ENCODE data around the gene TNIK. TPM values are rescaled to one million over a fixed set of nuclear protein-coding genes. Genes with fewer than 3 reads are reported as not detected.
"Not testable (repeated sequence)": the region's sequence is repeated elsewhere in the genome, so short reads cannot be mapped to it uniquely, and the experiment has no call there.

Gene TNIK
- polyA plus RNA-seq, 3 donors, result 18.0 to 22.5 (median 18.9) TPM

DNA sequence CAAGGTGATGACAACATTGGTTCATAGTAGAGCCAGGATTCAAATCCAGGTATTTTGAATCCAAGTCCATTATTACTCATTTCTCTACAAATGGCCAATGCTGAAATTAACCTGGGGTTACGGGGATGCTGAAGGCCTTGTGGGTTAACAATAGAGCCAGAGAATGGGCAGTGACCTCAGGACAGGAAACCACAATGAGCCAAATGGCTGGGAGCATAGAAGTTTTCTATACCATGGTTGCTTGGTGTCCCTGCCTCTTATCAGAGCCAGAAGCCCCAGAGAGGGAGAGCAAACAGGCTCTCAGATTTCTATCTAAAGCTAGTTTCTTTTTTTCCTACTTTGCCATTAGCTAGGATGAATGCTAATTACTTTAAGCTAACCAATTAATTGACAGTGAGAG, 82.3 kb downstream of the TNIK start:
- no peak for DNase-seq (ENCODE audit: extremely low read depth in 1 of 11, low read depth in 9 of 11, low spot score in 4 of 11)

- no peak for DNase-seq (ENCODE audit: extremely low read depth in 1 of 11, low read depth in 9 of 11, low spot score in 4 of 11)
Observed at GRCh38 chr3:171376596-171376947, 83.6 kb downstream of the TNIK start.

- no peak for DNase-seq (ENCODE audit: extremely low read depth in 1 of 11, low read depth in 9 of 11, low spot score in 4 of 11)
Observed at GRCh38 chr3:171375666-171376595, 84.3 kb downstream of the TNIK start.

- no peak for DNase-seq (ENCODE audit: extremely low read depth in 1 of 11, low read depth in 9 of 11, low spot score in 4 of 11)
Observed at GRCh38 chr3:171374661-171375285, 85.4 kb downstream of the TNIK start.

DNA sequence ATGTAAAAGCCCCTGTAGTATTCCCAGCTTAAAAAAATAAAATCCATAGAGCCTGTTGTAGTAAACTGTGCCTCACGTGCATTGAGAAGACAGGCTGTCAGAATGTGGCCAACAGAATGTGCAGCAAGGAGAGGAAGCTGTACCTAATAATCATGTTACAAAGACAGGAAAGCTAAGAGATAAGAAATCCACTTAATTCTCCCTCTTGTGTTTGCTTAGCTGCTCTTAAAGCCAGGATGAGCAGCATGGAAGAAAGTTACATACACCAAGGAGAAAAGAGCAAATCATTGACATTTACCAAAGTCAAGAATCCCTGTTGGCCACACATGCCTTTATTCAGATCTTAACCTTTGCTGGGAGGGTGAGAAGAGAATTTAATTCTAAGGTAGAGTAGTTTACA, 85.9 kb downstream of the TNIK start:
- no peak for DNase-seq (ENCODE audit: extremely low read depth in 1 of 11, low read depth in 9 of 11, low spot score in 4 of 11)

GRCh38 chr3:171373711-171374110, 86.5 kb downstream of the TNIK start:
- DNase-seq (ENCODE audit: extremely low read depth in 1 of 11, low read depth in 9 of 11, low spot score in 4 of 11), result no peak

DNA sequence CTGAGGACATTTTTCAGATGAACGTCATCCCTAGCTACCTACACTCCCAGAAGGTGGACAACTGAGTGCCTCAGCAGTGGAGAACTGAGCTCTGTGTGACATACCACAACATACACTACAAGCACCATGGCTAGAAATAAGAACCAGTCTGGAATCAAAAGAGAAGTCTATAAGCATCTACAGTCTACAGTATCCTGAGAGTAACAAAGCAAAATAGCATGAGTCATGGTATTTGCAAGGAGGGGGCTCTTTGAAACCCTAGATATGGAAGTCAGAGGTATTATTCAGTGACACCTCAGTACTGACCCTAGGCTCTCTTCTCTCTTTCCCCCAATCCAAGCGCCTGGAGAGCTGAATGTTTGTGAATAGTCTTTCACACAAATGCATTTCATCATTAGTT, 87.5 kb downstream of the TNIK start:
- DNase-seq (ENCODE audit: extremely low read depth in 1 of 11, low read depth in 9 of 11, low spot score in 4 of 11), result no peak

- no peak for DNase-seq (ENCODE audit: extremely low read depth in 1 of 11, low read depth in 9 of 11, low spot score in 4 of 11)
Observed at GRCh38 chr3:171371354-171371753, 88.9 kb downstream of the TNIK start.

- DNase-seq (ENCODE audit: extremely low read depth in 1 of 11, low read depth in 9 of 11, low spot score in 4 of 11), result no peak
Observed at GRCh38 chr3:171369156-171369555, 91.0 kb downstream of the TNIK start.

DNA sequence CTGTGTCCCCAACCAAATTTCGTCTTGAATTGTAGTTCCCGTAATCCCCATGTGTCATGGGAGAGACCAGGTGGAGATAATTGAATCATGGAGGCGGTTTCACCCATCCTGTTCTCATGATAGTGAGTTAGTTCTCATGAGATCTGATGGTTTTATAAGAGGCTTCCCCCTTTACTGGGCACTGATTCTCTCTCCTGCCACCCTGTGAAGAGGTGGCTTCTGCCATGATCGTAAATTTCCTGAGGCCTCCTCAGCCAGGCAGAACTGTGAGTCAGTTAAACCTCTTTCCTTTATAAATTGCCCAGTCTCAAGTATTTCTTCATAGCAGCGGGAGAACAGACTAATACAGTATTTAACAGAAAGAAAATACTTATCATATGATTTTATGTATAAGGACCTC, 93.5 kb downstream of the TNIK start:
- not testable (repeated sequence) for DNase-seq (ENCODE audit: extremely low read depth in 1 of 11, low read depth in 9 of 11, low spot score in 4 of 11)

DNA sequence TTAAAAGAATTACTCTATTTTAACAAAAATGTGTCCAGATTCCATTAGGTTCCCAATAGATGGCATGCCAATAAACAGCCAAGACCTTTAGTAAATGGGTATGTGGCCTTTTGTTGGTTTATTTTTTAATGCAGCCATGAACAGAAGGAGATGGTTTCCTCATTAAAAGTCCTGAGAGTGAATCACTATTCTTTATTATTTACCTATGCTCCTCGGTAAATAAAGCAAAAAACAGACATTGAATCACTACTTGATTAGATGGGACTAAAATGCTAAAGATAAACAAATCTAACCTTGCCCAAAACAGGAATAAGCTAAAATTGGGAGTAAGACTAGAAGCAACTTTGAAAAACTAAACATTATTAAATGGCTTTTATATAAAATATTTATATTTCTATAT, 94.2 kb downstream of the TNIK start:
- no peak for DNase-seq (ENCODE audit: extremely low read depth in 1 of 11, low read depth in 9 of 11, low spot score in 4 of 11)

GRCh38 chr3:171365489-171365888, 94.7 kb downstream of the TNIK start:
- no peak for DNase-seq (ENCODE audit: extremely low read depth in 1 of 11, low read depth in 9 of 11, low spot score in 4 of 11)

DNA sequence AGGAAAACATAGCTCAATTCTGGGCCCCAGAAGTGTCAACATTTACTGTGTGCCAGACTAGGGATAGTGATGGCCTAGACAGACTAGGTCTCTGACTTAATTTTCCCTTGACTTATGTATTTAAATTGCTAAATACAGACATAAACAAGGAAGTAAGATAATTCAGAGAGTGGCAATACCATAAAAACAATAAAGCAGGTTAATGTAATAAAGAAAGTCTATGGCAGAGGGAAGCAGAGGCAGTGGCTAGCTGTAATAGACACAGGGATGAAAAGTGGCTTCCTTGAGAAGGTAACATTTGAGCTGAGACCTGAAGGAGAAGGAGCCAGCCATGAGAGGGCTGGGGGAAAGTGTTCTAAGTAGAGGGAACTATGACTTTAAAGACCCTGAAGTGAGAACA, 95.7 kb downstream of the TNIK start:
- no peak for DNase-seq (ENCODE audit: extremely low read depth in 1 of 11, low read depth in 9 of 11, low spot score in 4 of 11)

- DNase-seq (ENCODE audit: extremely low read depth in 1 of 11, low read depth in 9 of 11, low spot score in 4 of 11), result no peak
Observed at GRCh38 chr3:171363202-171363601, 97.0 kb downstream of the TNIK start.

- DNase-seq (ENCODE audit: extremely low read depth in 1 of 11, low read depth in 9 of 11, low spot score in 4 of 11), result no peak
Observed at GRCh38 chr3:171362575-171362974, 97.6 kb downstream of the TNIK start.

DNA sequence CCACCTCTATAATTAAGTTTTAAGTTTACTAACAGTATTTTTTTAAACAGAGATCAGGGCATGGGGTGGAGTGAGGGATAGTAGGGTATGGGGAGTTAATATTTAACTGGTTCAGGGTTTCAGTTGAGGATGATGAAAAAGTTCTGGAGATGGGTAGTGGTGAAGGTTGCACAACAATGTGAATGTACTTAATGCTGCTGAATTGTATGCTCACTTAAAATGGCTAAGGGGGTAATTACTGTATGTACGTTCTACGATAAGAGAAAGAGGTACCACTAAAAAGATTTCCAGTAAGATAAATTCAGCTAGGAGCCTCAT, 101.4 kb downstream of the TNIK start:
- no peak for DNase-seq (ENCODE audit: extremely low read depth in 1 of 11, low read depth in 9 of 11, low spot score in 4 of 11)

- no peak for DNase-seq (ENCODE audit: extremely low read depth in 1 of 11, low read depth in 9 of 11, low spot score in 4 of 11)
Observed at GRCh38 chr3:171358181-171358880, 101.9 kb downstream of the TNIK start.

DNA sequence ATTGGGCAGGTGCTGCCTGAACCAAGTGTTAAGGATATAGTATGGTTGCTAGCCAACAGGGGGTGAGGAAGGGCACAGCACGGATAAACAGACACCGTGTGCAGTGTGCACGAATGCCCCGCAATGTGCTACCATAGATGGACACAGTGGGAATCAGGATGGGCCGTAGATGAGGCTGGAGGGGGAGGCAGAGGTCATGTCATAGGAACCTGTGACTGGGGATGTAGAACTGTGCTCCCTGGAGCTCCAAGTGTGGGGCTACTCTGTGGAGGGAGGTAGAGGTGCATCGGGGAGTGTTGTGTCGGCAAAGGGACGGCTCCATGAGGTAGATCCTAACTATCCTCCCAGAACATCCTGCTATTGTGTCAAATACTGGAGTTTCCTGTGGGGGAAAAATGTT, 102.5 kb downstream of the TNIK start:
- no peak for DNase-seq (ENCODE audit: extremely low read depth in 1 of 11, low read depth in 9 of 11, low spot score in 4 of 11)

DNA sequence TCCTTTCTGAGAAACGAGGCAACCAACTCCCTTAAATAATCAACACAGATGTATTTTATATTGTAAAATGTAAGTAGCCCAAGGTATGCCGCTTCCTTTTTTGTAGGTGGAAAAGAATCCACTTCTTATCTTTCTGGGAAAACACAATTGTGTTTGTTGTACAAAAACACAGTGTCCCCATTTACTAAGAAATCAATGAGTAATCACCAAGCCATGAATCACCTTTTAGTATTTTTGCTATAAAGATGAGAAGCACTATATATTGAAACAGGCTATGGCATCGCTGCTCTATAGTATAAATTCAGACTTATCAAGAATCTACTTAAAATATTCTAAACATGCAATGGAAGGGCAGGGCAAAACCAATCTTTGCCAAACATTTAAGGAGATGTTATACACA, 104.0 kb downstream of the TNIK start:
- no peak for DNase-seq (ENCODE audit: extremely low read depth in 1 of 11, low read depth in 9 of 11, low spot score in 4 of 11)
